HepG2 (cell line): Measurements from ENCODE around the gene KISS1. TPM values are rescaled to one million over a fixed set of nuclear protein-coding genes. Genes with fewer than 3 reads are reported as not detected.

ENCODE experiments used
- AHR ChIP-seq: IDR thresholded peaks from 2 replicates; pipeline ENCODE4 v1.6.1; 2018; ENCODE audit warnings: missing genetic modification reagents, missing compliant biosample characterization
- CBX1 ChIP-seq: IDR thresholded peaks from one replicate; pipeline ENCODE4 v1.6.1; 2016; ENCODE audit warnings: antibody characterized with exemption, low read depth
- KDM4B ChIP-seq: sonication (generic); formaldehyde crosslinking; IDR thresholded peaks from 2 replicates; pipeline ENCODE4 v1.4.0; 2020; ENCODE audit warnings: missing genetic modification reagents
- KDM5A ChIP-seq: fragments of 200-600 bp; sonication (generic); IDR thresholded peaks from 2 replicates; pipeline ENCODE4 v1.7.0; 2018; ENCODE audit warnings: antibody characterized with exemption, mild to moderate bottlenecking, low read length, borderline replicate concordance
- NBN ChIP-seq: fragments of 450-650 bp; conservative IDR thresholded peaks from 2 replicates; pipeline ENCODE4 v1.6.1; 2017
- PBX2 ChIP-seq: IDR thresholded peaks from 2 replicates; pipeline ENCODE4 v1.6.1; 2016; ENCODE audit warnings: control low read depth
- SP5 ChIP-seq: IDR thresholded peaks from 2 replicates; pipeline ENCODE4 v1.6.1; 2016; ENCODE audit warnings: low read depth, borderline replicate concordance
- TIGD3 ChIP-seq: sonication (generic); formaldehyde crosslinking; IDR thresholded peaks from 2 replicates; pipeline ENCODE4 v1.5.1; 2020; ENCODE audit warnings: mild to moderate bottlenecking, missing genetic modification reagents, borderline replicate concordance
- ZBTB4 ChIP-seq: sonication (generic); formaldehyde crosslinking; IDR thresholded peaks from 2 replicates; pipeline ENCODE4 v1.4.0; 2020; ENCODE audit warnings: missing genetic modification reagents, mild to moderate bottlenecking, borderline replicate concordance
- ZFAT ChIP-seq: sonication (generic); formaldehyde crosslinking; conservative IDR thresholded peaks from 2 replicates; pipeline ENCODE4 v1.8.1; 2023; ENCODE audit warnings: missing genetic modification reagents, inconsistent platforms
- ZNF260 ChIP-seq: sonication (generic); formaldehyde crosslinking; IDR thresholded peaks from 2 replicates; pipeline ENCODE4 v1.4.0; 2020; ENCODE audit warnings: missing genetic modification reagents, low read depth, mild to moderate bottlenecking, borderline replicate concordance
- ZNF263 ChIP-seq: sonication (generic); formaldehyde crosslinking; IDR thresholded peaks from 2 replicates; pipeline ENCODE4 v1.4.0; 2020; ENCODE audit warnings: missing genetic modification reagents
- ZNF280B ChIP-seq: sonication (generic); formaldehyde crosslinking; IDR thresholded peaks from 2 replicates; pipeline ENCODE4 v1.5.0; 2020; ENCODE audit warnings: missing genetic modification reagents, mild to moderate bottlenecking, borderline replicate concordance
- ZNF503 ChIP-seq: sonication (generic); formaldehyde crosslinking; IDR thresholded peaks from 2 replicates; pipeline ENCODE4 v1.4.0; 2020; ENCODE audit warnings: missing genetic modification reagents
- ZNF549 ChIP-seq: sonication (generic); formaldehyde crosslinking; IDR thresholded peaks from 2 replicates; pipeline ENCODE4 v1.5.0; 2020; ENCODE audit warnings: missing genetic modification reagents
- ZNF562 ChIP-seq: sonication (generic); formaldehyde crosslinking; IDR thresholded peaks from 2 replicates; pipeline ENCODE4 v1.8.0; 2022; ENCODE audit warnings: missing genetic modification reagents, borderline replicate concordance
- ZNF598 ChIP-seq: sonication (generic); formaldehyde crosslinking; IDR thresholded peaks from 2 replicates; pipeline ENCODE4 v1.5.1; 2020; ENCODE audit warnings: mild to moderate bottlenecking, missing genetic modification reagents, borderline replicate concordance
- ZNF782 ChIP-seq: sonication (generic); formaldehyde crosslinking; IDR thresholded peaks from 2 replicates; pipeline ENCODE4 v1.4.0; 2020; ENCODE audit warnings: missing genetic modification reagents, mild to moderate bottlenecking, borderline replicate concordance
- ZNF788 ChIP-seq: sonication (generic); formaldehyde crosslinking; IDR thresholded peaks from 2 replicates; pipeline ENCODE4 v1.5.0; 2020; ENCODE audit warnings: mild to moderate bottlenecking, missing genetic modification reagents, borderline replicate concordance
- ZSCAN25 ChIP-seq: sonication (generic); formaldehyde crosslinking; IDR thresholded peaks from 2 replicates; pipeline ENCODE4 v1.8.0; 2022; ENCODE audit warnings: mild to moderate bottlenecking, missing genetic modification reagents
- polyA plus RNA-seq, 8 experiments: library from polyadenylated mRNA; depleted of rRNA in 3 of 8; stranded (reverse) in 7 of 8; unstranded in 1 of 8; fragments of >200 nt; fragmentation: Illumina TruSeq in 4 of 8; extraction: Trizol in 4 of 8; gene quantifications; 2 replicates each; pipeline versions ENCODE4 v1.2.1 to v1.2.3, GENCODE V29; 2011 to 2016; ENCODE audit warnings: low read depth in 4 of 8, missing spikeins in 1 of 8, mixed read lengths in 1 of 8; ENCODE audit not compliant: insufficient read depth in 1 of 8
- total RNA-seq, 5 experiments: library from RNA; depleted of rRNA; stranded (reverse); fragments of >200 nt; fragmentation: Illumina TruSeq; extraction: Trizol; gene quantifications; 2 replicates each; pipeline ENCODE4 v1.2.3, GENCODE V29; 2016; ENCODE audit warnings: low read depth in 1 of 5

The KISS1 gene
- total and polyA plus RNA-seq, 2 of the 13 experiments (the other 11 are each of a cell fraction or from before 2014, with no cell fraction given): 0.24 to 0.80 TPM

GRCh38 chr1:204151552-204152309, 44.6 kb downstream of the KISS1 start, which contains the start of gene ETNK2 (continued):
- no peak; the same call in 1 of the 2 replicates for TF ChIP-seq ZNF263 (CRISPR knock-in tag)
- TF ChIP-seq SP5 (CRISPR knock-in tag): peak; percentile 56; the same call in 1 of the 2 replicates
- no peak for TF ChIP-seq ZNF503 (CRISPR knock-in tag)
- no peak for TF ChIP-seq AHR (CRISPR knock-in tag)
- TF ChIP-seq ZFAT (CRISPR knock-in tag): no peak
- TF ChIP-seq ZNF260 (CRISPR knock-in tag): no peak
- no peak for TF ChIP-seq TIGD3 (CRISPR knock-in tag)
- peak; percentile 44; the same call in 1 of the 2 replicates for TF ChIP-seq ZNF782 (CRISPR knock-in tag)
- no peak for TF ChIP-seq PBX2 (CRISPR knock-in tag)
- TF ChIP-seq KDM5A: no peak
- TF ChIP-seq ZNF598 (CRISPR knock-in tag): no peak
- TF ChIP-seq ZNF549 (CRISPR knock-in tag): no peak
- TF ChIP-seq ZBTB4 (CRISPR knock-in tag): no peak
- TF ChIP-seq ZNF788 (CRISPR knock-in tag): no peak
- TF ChIP-seq ZSCAN25: no peak
- no peak for TF ChIP-seq CBX1
- TF ChIP-seq ZNF562 (CRISPR knock-in tag): no peak
- no peak for TF ChIP-seq ZNF280B (CRISPR knock-in tag)
- TF ChIP-seq NBN: no peak
- no peak for TF ChIP-seq KDM4B (CRISPR knock-in tag)
